Stimulated activated CD4-positive, alpha-beta T cell treated with anti-CD3 and anti-CD28 coated beads, Interleukin-12 subunit alpha, Interleukin-12 subunit beta, amount 100 ng/mL, for 48 hours (primary cell): ENCODE measurements around the gene PMCH.
"Not testable (repeated sequence)": the region's sequence is repeated elsewhere in the genome, so short reads cannot be mapped to it uniquely, and the experiment has no call there.

Experiments
- DNase-seq, 3 donors: peaks; one replicate each; pipeline ENCODE4 v3.0.0-alpha.2; 2020; ENCODE audit warnings: low read depth in 2 of 3, low spot score in 1 of 3

Gene PMCH

DNA sequence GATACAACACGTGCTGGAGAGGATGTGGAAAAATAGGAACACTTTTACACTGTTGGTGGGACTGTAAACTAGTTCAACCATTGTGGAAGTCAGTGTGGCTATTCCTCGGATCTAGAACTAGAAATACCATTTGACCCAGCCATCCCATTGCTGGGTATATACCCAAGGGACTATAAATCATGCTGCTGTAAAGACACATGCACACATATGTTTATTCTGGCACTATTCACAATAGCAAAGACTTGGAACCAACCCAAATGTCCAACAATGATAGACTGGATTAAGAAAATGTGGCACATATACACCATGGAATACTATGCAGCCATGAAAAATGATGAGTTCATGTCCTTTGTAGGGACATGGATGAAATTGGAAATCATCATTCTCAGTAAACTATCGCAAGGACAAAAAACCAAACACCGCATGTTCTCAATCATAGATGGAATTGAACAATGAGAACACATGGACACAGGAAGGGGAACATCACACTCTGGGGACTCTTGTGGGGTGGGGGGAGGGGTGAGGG, 50.5 kb downstream of the PMCH start:
- DNase-seq: not testable (repeated sequence)
